Activated gamma-delta T cell (primary cell): ENCODE measurements around the gene NAA38.
"Not testable (repeated sequence)": the region's sequence is repeated elsewhere in the genome, so short reads cannot be mapped to it uniquely, and the experiment has no call there.

Experiments used
- DNase-seq: peaks from one replicate; lab custom pipeline; 2025; lab: John Stamatoyannopoulos, UW

The NAA38 gene

GRCh38 chr17:7882068-7882467 is 24.7 kb upstream of the NAA38 start:
- no peak for DNase-seq

GRCh38 chr17:7881276-7882054 is 24.1 kb upstream of the NAA38 start:
- no peak for DNase-seq

GRCh38 chr17:7880076-7880868 is 22.9 kb upstream of the NAA38 start:
- DNase-seq, result no peak

- no peak for DNase-seq
Observed at GRCh38 chr17:7878234-7878633, 20.9 kb upstream of the NAA38 start.

GRCh38 chr17:7875804-7876370 is 18.5 kb upstream of the NAA38 start:
- no peak for DNase-seq

- no peak for DNase-seq
Observed at GRCh38 chr17:7873051-7873450, 15.7 kb upstream of the NAA38 start.

- no peak for DNase-seq
Observed at GRCh38 chr17:7867881-7868329, 10.5 kb upstream of the NAA38 start.

GRCh38 chr17:7864995-7865650 is 7.8 kb upstream of the NAA38 start:
- no peak for DNase-seq

- DNase-seq, result not testable (repeated sequence)
Observed at GRCh38 chr17:7864384-7864783, 7.0 kb upstream of the NAA38 start.

GRCh38 chr17:7862692-7863437 is 5.5 kb upstream of the NAA38 start:
- DNase-seq, result no peak

GRCh38 chr17:7859028-7859427 is 1.7 kb upstream of the NAA38 start:
- DNase-seq, result no peak

GRCh38 chr17:7858522-7858810 is 1.1 kb upstream of the NAA38 start:
- DNase-seq, result no peak

- DNase-seq, result no peak
Observed at GRCh38 chr17:7857713-7858521, 558 bp upstream of the NAA38 start, which contains the start of gene CYB5D1. Gene CYB5D1, plus strand, starts transcription at chr17:7858003. Its CDS starts 132 bp downstream, at chr17:7858135.

- no peak for DNase-seq
Observed at GRCh38 chr17:7856011-7856810, 1.1 kb downstream of the NAA38 start.

- no peak for DNase-seq
Observed at GRCh38 chr17:7855660-7856010, 1.7 kb downstream of the NAA38 start.

GRCh38 chr17:7854851-7855659 is 2.3 kb downstream of the NAA38 start, which contains the start of gene TMEM88:
Gene TMEM88, plus strand, starts transcription at chr17:7855066. Its CDS starts 9 bp downstream, at chr17:7855075.
- DNase-seq, result no peak

- DNase-seq, result no peak
Observed at GRCh38 chr17:7854078-7854777, 3.1 kb downstream of the NAA38 start.

GRCh38 chr17:7853691-7854038 is 3.7 kb downstream of the NAA38 start:
- DNase-seq, result no peak
